OCI-LY1 (cell line): ENCODE results near the gene C2CD3.
"Not testable (repeated sequence)": the region's sequence is repeated elsewhere in the genome, so short reads cannot be mapped to it uniquely, and the experiment has no call there.

Experiments used
- H2AFZ ChIP-seq: fragments of 200-600 bp; sonication (generic), shearing (Covaris generic); 2 replicates; pipeline ENCODE4 v1.6.0; 2014; ENCODE audit warnings: antibody characterized with exemption, mild to moderate bottlenecking, low read length
- H3F3A ChIP-seq: fragments of 200-600 bp; sonication (generic), shearing (Covaris generic); 2 replicates; pipeline ENCODE4 v1.6.0; 2014; ENCODE audit warnings: mild to moderate bottlenecking, antibody characterized with exemption, low read length, moderate library complexity; ENCODE audit not compliant: insufficient read depth
- H3K27ac ChIP-seq: fragments of 200-600 bp; sonication (generic); 2 replicates; pipeline ENCODE4 v1.5.1; 2014; ENCODE audit warnings: low read length, mixed run types, mild to moderate bottlenecking, low read depth; ENCODE audit not compliant: poor library complexity, severe bottlenecking
- H3K27me3 ChIP-seq: fragments of 200-600 bp; sonication (generic); 2 replicates; pipeline ENCODE4 v1.6.0; 2014; ENCODE audit warnings: antibody characterized with exemption, mild to moderate bottlenecking, low read length, moderate library complexity; ENCODE audit not compliant: insufficient read depth
- H3K36me3 ChIP-seq: fragments of 200-600 bp; sonication (generic); 2 replicates; pipeline ENCODE4 v1.6.1; 2014; ENCODE audit warnings: mild to moderate bottlenecking, antibody characterized with exemption, low read length, moderate library complexity, mixed read lengths; ENCODE audit not compliant: insufficient read depth
- H3K4me1 ChIP-seq: fragments of 200-600 bp; sonication (generic); 2 replicates; pipeline ENCODE4 v1.5.1; 2014; ENCODE audit warnings: mild to moderate bottlenecking, low read length, moderate library complexity; ENCODE audit not compliant: insufficient read depth, severe bottlenecking
- H3K4me2 ChIP-seq: fragments of 200-600 bp; sonication (generic), shearing (Covaris generic); 2 replicates; pipeline ENCODE4 v1.6.1; 2014; ENCODE audit warnings: low read length
- H3K4me3 ChIP-seq: fragments of 200-600 bp; sonication (generic); 2 replicates; pipeline ENCODE4 v1.5.1; 2014; ENCODE audit warnings: low read length, low read depth, mild to moderate bottlenecking, mixed read lengths; ENCODE audit not compliant: poor library complexity, severe bottlenecking
- H3K79me2 ChIP-seq: fragments of 200-600 bp; shearing (Covaris generic); 2 replicates; pipeline ENCODE4 v1.6.1; 2016; ENCODE audit warnings: mixed run types, low read length, mixed read lengths; ENCODE audit not compliant: insufficient read depth
- H3K9ac ChIP-seq: fragments of 200-600 bp; sonication (generic), shearing (Covaris generic); 2 replicates; pipeline ENCODE4 v1.6.1; 2014; ENCODE audit warnings: mild to moderate bottlenecking, low read length, mixed read lengths
- H3K9me2 ChIP-seq: fragments of 200-600 bp; sonication (generic), shearing (Covaris generic); 2 replicates; pipeline ENCODE4 v1.6.1; 2014; ENCODE audit warnings: low read depth, mild to moderate bottlenecking, low read length, mixed read lengths
- H3K9me3 ChIP-seq: fragments of 200-600 bp; shearing (Covaris generic); 2 replicates; pipeline ENCODE4 v1.6.1; 2014; ENCODE audit warnings: low read length, mixed read lengths
- H4K20me1 ChIP-seq: fragments of 200-600 bp; sonication (generic), shearing (Covaris generic); 2 replicates; pipeline ENCODE4 v1.6.0; 2016; ENCODE audit warnings: mild to moderate bottlenecking, low read length; ENCODE audit not compliant: insufficient read depth
- EZH2 ChIP-seq: fragments of 200-600 bp; sonication (generic), shearing (Covaris generic); IDR thresholded peaks from 2 replicates; pipeline ENCODE4 v1.8.0; 2017; ENCODE audit warnings: borderline replicate concordance, mixed run types, mild to moderate bottlenecking, antibody characterized with exemption, low read length, moderate library complexity, mixed read lengths
- TF ChIP-seq, protein P1 (sequence below): fragments of 200-600 bp; sonication (generic), shearing (Covaris generic); IDR thresholded peaks from 2 replicates; pipeline ENCODE4 v1.5.1; 2017; ENCODE audit warnings: mild to moderate bottlenecking, antibody characterized with exemption, low read length, moderate library complexity, mixed read lengths

The C2CD3 gene

DNA sequence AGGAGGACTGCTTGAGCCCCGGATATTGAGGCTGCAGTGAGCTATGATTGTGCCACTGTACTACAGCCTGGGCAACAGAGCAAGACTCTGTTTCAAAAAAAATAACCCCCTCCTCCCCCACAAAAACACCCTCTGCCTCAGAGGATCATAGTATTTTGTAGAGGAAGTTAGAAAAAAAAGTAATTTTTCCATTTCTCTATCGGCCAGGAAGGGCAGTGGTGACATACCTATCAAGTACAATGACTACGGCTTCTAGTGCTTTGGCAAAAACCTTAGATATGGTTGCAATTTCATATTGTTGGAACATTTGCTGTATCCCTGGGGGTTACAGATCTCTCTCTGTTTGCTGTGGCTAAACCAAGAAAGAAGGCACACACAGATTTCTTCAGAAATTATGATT lies 28.9 kb downstream of the C2CD3 start:
- H3F3A ChIP-seq = no peaks in the 10 kb centered on the region
- no peak overlapping the region for H3K9ac ChIP-seq
- H3K9me3 ChIP-seq = no peaks in the 10 kb centered on the region
- no peaks in the 10 kb centered on the region for H3K79me2 ChIP-seq
- H4K20me1 ChIP-seq = no peaks in the 10 kb centered on the region
- no peak overlapping the region for H3K4me2 ChIP-seq
- peaks cover 28% of the 10 kb centered on the region for H3K36me3 ChIP-seq
- no peaks in the 10 kb centered on the region for H3K4me1 ChIP-seq
- no peaks in the 10 kb centered on the region for H3K9me2 ChIP-seq
- no peak overlapping the region for H3K4me3 ChIP-seq
- H3K27me3 ChIP-seq = no peaks in the 10 kb centered on the region
- TF ChIP-seq EZH2 = no peak
- TF ChIP-seq, protein P1, sequence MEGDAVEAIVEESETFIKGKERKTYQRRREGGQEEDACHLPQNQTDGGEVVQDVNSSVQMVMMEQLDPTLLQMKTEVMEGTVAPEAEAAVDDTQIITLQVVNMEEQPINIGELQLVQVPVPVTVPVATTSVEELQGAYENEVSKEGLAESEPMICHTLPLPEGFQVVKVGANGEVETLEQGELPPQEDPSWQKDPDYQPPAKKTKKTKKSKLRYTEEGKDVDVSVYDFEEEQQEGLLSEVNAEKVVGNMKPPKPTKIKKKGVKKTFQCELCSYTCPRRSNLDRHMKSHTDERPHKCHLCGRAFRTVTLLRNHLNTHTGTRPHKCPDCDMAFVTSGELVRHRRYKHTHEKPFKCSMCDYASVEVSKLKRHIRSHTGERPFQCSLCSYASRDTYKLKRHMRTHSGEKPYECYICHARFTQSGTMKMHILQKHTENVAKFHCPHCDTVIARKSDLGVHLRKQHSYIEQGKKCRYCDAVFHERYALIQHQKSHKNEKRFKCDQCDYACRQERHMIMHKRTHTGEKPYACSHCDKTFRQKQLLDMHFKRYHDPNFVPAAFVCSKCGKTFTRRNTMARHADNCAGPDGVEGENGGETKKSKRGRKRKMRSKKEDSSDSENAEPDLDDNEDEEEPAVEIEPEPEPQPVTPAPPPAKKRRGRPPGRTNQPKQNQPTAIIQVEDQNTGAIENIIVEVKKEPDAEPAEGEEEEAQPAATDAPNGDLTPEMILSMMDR = no peak
- no peak overlapping the region for H3K27ac ChIP-seq
- H2AFZ ChIP-seq = no peak overlapping the region

DNA sequence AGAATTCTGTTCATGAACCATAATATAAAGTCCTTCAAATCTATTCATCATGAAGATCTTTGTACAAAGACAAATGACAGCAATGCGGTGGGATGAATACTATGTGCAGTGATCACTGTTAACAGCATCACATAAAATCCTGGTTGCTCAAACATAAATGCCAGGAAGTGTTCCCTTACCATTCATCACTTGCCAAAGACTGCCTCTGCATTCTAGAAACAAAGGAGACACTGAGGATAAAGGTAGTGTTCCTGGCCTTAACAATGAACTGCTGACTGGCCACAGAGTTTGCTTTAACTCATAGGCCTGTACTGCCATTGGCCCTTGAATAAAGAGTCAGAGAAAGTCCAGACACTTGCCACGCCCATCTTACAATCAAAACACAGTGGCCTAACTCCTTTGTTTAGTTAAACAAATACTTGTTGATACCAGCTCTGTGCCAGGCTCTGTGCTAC lies 29.5 kb downstream of the C2CD3 start:
- no peaks in the 10 kb centered on the region for H3K27me3 ChIP-seq
- TF ChIP-seq, protein P1 = no peak
- no peak for TF ChIP-seq EZH2

DNA sequence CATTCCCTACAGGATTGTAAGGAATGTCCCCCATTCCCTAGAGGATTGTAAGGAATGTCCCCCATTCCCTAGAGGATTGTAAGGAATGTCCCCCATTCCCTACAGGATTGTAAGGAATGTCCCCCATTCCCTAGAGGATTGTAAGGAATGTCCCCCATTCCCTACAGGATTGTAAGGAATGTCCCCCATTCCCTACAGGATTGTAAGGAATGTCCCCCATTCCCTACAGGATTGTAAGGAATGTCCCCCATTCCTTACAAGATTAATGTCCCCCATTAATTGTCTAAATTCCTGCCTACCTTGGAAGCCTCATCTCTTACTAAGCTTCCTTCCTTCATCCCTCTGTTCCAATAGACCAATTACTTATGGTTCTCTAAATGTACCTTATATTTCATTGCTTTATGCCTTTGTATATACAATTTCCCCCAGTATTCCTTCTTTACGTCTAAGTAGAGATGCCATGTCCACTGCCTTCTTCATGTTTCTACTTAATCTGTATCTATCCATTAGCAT lies 30.8 kb downstream of the C2CD3 start:
- H4K20me1 ChIP-seq, H3K9me2 ChIP-seq, H3K27ac ChIP-seq, H3K79me2 ChIP-seq, H3K9ac ChIP-seq, H3K4me3 ChIP-seq, H3K4me1 ChIP-seq, H3F3A ChIP-seq, H3K9me3 ChIP-seq, H3K4me2 ChIP-seq, H2AFZ ChIP-seq, H3K27me3 ChIP-seq: not testable (repeated sequence)
- H3K36me3 ChIP-seq = peaks cover 38% of the 10 kb centered on the region

More for the DNA sequence above, 29.5 kb downstream of the C2CD3 start:
- no peaks in the 10 kb centered on the region for H3F3A ChIP-seq
- no peaks in the 10 kb centered on the region for H3K9me2 ChIP-seq
- no peaks in the 10 kb centered on the region for H3K79me2 ChIP-seq
- H3K4me1 ChIP-seq = no peaks in the 10 kb centered on the region
- H2AFZ ChIP-seq = no peak overlapping the region
- no peak overlapping the region for H3K4me3 ChIP-seq
- no peak overlapping the region for H3K4me2 ChIP-seq
- H3K36me3 ChIP-seq = peaks cover 33% of the 10 kb centered on the region
- no peak overlapping the region for H3K27ac ChIP-seq
- H3K9me3 ChIP-seq = no peaks in the 10 kb centered on the region
- no peaks in the 10 kb centered on the region for H4K20me1 ChIP-seq
- H3K9ac ChIP-seq = no peak overlapping the region
